GM13977 (cell line): ENCODE measurements around the gene ALKBH1.
A peak's percentile ranks its signal among the peaks of the same experiment; 100 is the strongest.
"Not testable (repeated sequence)": the region's sequence is repeated elsewhere in the genome, so short reads cannot be mapped to it uniquely, and the experiment has no call there.

Experiments used
- DNase-seq: peaks from one replicate; pipeline ENCODE4 v3.0.0; 2012; ENCODE audit warnings: low spot score
- CTCF ChIP-seq: IDR thresholded peaks from 2 replicates; pipeline ENCODE4 v1.5.1; 2012; ENCODE audit warnings: mild to moderate bottlenecking, control low read depth; ENCODE audit not compliant: insufficient read depth; ENCODE audit errors: extremely low read depth, missing control alignments
- in situ Hi-C: fragments of 300-500 bp; cut with MboI; formaldehyde crosslinking; loops from one replicate; pipeline ENCODE4 v1.12.0; 2022; ENCODE audit warnings: low sequenced_read_pairs, low pct_unique_long_range_greater_than_20kb, mixed read lengths, inconsistent platforms; ENCODE audit not compliant: unreplicated experiment

Gene ALKBH1

GRCh38 chr14:77707724-77708408 is at the start of gene ALKBH1, which contains the start of gene SLIRP:
ALKBH1 (minus strand) TSS chr14:77708023; CDS start chr14:77708004, 19 bp downstream.
SLIRP (plus strand) TSS chr14:77708103; CDS start chr14:77708112, 9 bp downstream.
- in situ Hi-C loops: no loop called here
- TF ChIP-seq CTCF: no peak
- DNase-seq: peak; percentile 89

DNA sequence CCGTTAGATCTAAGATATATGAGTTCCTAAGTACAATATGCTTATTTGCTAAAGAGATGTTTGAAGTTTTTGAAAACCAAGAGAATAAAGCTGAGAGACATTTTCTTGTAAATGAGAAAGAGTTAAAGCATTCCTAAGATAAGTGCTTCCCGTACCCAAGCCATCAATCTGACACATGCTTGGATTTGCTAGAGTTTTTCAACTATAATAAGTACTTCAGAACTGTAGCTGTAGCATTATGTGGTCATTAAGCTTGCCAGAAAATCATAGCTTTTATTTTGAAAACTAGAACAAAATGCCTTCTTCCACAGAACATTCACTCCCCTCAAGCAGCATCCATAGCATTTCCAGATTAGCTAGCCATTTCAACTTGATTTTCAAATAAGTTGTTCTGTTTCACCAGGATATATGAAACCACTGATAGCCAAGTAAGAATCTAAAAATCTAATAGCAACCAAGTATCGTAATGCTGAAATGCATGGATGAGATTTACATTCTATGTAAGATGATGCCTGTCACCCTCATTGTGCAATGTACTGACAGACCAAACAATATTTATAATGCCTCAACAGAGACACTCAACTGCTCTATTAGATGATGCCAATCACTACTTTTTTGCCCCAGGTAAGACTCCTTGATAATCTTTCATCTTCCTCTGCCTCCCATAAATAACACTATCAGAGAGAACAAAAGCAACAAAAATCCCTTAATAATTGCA is 45.1 kb upstream of the ALKBH1 start:
- in situ Hi-C loops: no loop called here
- no peak for TF ChIP-seq CTCF

DNA sequence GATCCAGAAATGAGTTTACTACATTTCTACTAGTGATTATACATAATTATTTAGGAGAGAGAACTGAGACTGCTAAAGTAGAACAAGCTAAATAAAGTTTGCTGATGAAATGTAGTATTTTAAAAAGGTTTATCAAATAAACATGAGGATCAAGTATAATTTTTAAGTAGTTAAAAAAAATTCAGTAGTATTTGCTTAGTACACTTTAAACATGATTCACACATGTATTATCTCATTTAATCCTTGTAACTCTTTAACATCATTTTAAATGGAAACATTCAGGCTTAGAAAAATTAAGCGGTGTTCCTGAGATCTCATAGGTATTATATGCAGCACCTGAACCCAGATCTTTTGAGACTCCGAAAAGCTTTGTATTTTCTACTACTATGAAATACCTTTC is 44.4 kb upstream of the ALKBH1 start:
- in situ Hi-C loops: no loop called here
- TF ChIP-seq CTCF: no peak
- DNase-seq: no peak

More for the DNA sequence above, 45.1 kb upstream of the ALKBH1 start:
- no peak for DNase-seq

- DNase-seq, in situ Hi-C loops: not testable (repeated sequence)
These were observed 39.6 kb upstream of the ALKBH1 start for GRCh38 chr14:77747425-77747824.

DNA sequence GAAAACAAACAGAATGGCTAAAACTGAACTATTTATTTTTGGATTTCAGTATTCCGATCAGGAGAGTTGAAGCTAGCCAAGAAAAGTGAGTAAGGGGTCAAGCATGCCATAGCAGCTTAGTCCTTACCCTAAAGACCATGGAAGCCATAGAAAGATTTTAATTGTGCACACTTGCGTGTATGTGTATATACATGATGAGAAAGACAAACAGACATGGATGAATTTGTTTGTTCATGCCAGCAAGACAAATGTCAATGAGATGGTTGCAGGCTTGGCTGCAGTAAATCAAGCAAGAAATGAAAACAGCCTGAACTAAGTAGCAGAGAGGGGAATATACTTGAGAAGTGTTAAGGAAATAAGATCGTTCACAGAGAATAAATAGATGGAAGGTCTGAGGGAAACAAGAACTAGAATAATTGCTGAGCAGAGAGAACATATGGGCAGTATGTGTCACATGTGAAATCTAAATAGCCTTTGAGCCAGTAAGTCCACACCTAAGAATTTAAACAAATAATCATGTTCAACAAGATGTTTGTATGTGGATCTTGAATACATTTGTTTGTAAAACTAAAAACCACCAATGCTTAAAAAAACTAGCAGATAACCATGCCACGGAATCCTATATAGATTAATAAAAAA is 38.4 kb upstream of the ALKBH1 start:
- TF ChIP-seq CTCF: no peak
- no peak for DNase-seq
- in situ Hi-C loops: no loop called here

DNA sequence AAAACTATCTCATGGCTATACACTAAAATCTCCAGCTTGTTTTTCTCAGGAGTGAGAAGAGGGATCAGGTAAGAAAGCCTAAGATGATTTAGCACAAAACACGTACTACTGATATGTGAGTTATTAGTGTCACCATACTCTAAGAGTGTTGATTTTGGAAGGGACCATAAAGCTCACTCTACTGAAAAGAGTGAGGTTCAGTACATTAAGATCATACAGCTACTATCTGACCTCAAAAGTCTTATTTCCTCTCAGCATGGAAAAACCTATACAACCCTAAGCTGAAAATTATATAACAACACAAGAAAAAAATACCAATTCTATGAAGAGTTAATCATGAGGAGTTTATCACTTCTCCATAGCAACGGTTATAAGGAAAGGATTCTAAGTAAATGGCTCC is 33.6 kb upstream of the ALKBH1 start:
- DNase-seq: no peak
- in situ Hi-C loops: no loop called here

More for the DNA sequence above, 33.6 kb upstream of the ALKBH1 start:
- no peak for TF ChIP-seq CTCF
